ENCODE results near the gene TMEM132D.

Gene TMEM132D

GRCh38 chr12:129127211-129127610, 776.6 kb downstream of the TMEM132D start:
- Histone ChIP-seq H3K36me3 (ENCODE audit: control insufficient read depth in 2 of 2, insufficient read depth in 1 of 2, low read length in 2 of 2) (no peaks in the 10 kb centered on the region), H3K9me3 (ENCODE audit: control insufficient read depth, insufficient read depth, low read depth, low read length) (no peaks in the 10 kb centered on the region), H3K4me3 (ENCODE audit: low read depth, low read length) (no peak overlapping the region), H3K27ac (ENCODE audit: extremely low read depth, low read depth, low read length) (no peak overlapping the region), H3K4me1 (ENCODE audit: control insufficient read depth, insufficient read depth, low read length) (no peaks in the 10 kb centered on the region)
- CTCF ChIA-PET, result interaction anchor here (0.7 kb wide), 1 partner anchor 15 kb away, joined by 3 read pairs; no protein-coding TSS in a partner anchor
- POLR2A ChIA-PET, result no interaction called here
- TF ChIP-seq ZNF792 (tag by site-specific recombination; IDR thresholded peaks at IDR 0.05) (no peak), INSM2 (tag by site-specific recombination; IDR thresholded peaks at IDR 0.05) (no peak), ZNF600 (tag by site-specific recombination; IDR thresholded peaks at IDR 0.05) (no peak), PRDM1 (tag by site-specific recombination; IDR thresholded peaks at IDR 0.05) (no peak), ZNF596 (tag by site-specific recombination; IDR thresholded peaks at IDR 0.05) (no peak), ZSCAN16 (tag by site-specific recombination; IDR thresholded peaks at IDR 0.05) (no peak), ZNF248 (tag by site-specific recombination; IDR thresholded peaks at IDR 0.05) (no peak), ZNF302 (tag by site-specific recombination; IDR thresholded peaks at IDR 0.05; ENCODE audit: low read depth) (no peak)
- TF ChIP-seq, protein P1, sequence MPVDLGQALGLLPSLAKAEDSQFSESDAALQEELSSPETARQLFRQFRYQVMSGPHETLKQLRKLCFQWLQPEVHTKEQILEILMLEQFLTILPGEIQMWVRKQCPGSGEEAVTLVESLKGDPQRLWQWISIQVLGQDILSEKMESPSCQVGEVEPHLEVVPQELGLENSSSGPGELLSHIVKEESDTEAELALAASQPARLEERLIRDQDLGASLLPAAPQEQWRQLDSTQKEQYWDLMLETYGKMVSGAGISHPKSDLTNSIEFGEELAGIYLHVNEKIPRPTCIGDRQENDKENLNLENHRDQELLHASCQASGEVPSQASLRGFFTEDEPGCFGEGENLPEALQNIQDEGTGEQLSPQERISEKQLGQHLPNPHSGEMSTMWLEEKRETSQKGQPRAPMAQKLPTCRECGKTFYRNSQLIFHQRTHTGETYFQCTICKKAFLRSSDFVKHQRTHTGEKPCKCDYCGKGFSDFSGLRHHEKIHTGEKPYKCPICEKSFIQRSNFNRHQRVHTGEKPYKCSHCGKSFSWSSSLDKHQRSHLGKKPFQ (tag by site-specific recombination; IDR thresholded peaks at IDR 0.05), result no peak

- TF ChIP-seq ZNF585B (tag by site-specific recombination; IDR thresholded peaks at IDR 0.05) (no peak), REST (tag by site-specific recombination; IDR thresholded peaks at IDR 0.05) (peak; percentile 85), ZNF704 (tag by site-specific recombination; IDR thresholded peaks at IDR 0.05) (no peak)
- TF ChIP-seq, protein P2, sequence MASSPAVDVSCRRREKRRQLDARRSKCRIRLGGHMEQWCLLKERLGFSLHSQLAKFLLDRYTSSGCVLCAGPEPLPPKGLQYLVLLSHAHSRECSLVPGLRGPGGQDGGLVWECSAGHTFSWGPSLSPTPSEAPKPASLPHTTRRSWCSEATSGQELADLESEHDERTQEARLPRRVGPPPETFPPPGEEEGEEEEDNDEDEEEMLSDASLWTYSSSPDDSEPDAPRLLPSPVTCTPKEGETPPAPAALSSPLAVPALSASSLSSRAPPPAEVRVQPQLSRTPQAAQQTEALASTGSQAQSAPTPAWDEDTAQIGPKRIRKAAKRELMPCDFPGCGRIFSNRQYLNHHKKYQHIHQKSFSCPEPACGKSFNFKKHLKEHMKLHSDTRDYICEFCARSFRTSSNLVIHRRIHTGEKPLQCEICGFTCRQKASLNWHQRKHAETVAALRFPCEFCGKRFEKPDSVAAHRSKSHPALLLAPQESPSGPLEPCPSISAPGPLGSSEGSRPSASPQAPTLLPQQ (tag by site-specific recombination; IDR thresholded peaks at IDR 0.05), result no peak
- Histone ChIP-seq H3K36me3 (ENCODE audit: control insufficient read depth in 2 of 2, insufficient read depth in 1 of 2, low read length in 2 of 2) (no peaks in the 10 kb centered on the region), H3K9me3 (ENCODE audit: control insufficient read depth, insufficient read depth, low read depth, low read length) (no peaks in the 10 kb centered on the region), H3K27ac (ENCODE audit: extremely low read depth, low read depth, low read length) (no peak overlapping the region), H3K4me3 (ENCODE audit: low read depth, low read length) (no peak overlapping the region), H3K4me1 (ENCODE audit: control insufficient read depth, insufficient read depth, low read length) (no peaks in the 10 kb centered on the region)
- POLR2A ChIA-PET, result no interaction called here
- CTCF ChIA-PET, result no interaction called here
Measured at GRCh38 chr12:129119537-129119936, 784.3 kb downstream of the TMEM132D start.

Measured in HEK293 (cell line).